Progenitor cell of endocrine pancreas (in vitro differentiated cells): ENCODE measurements around the gene CCDC92. TPM values are rescaled to one million over a fixed set of nuclear protein-coding genes. Genes with fewer than 3 reads are reported as not detected.

Experiments used
- DNase-seq: peaks from one replicate; pipeline ENCODE4 v3.0.0; 2021; ENCODE audit warnings: low spot score; ENCODE audit not compliant: unreplicated experiment
- H3K27ac Mint-ChIP-seq: 2 replicates; pipeline ENCODE4 v1.8.0; 2021; ENCODE audit warnings: mild to moderate bottlenecking, moderate library complexity, mixed read lengths
- H3K27me3 Mint-ChIP-seq: 2 replicates; pipeline ENCODE4 v1.8.0; 2021; ENCODE audit warnings: mixed read lengths
- H3K36me3 Mint-ChIP-seq: 2 replicates; pipeline ENCODE4 v1.8.0; 2022; ENCODE audit warnings: mixed read lengths; ENCODE audit not compliant: insufficient read depth
- H3K4me1 Mint-ChIP-seq: 2 replicates; pipeline ENCODE4 v1.8.0; 2021; ENCODE audit warnings: low read depth, mixed read lengths
- H3K4me3 Mint-ChIP-seq: 2 replicates; pipeline ENCODE4 v1.8.0; 2021; ENCODE audit warnings: low read depth, mild to moderate bottlenecking, moderate library complexity, mixed read lengths
- H3K9me3 Mint-ChIP-seq: 2 replicates; pipeline ENCODE4 v1.8.0; 2021; ENCODE audit warnings: low read depth, mixed read lengths
- CTCF ChIP-seq: fragments of 200-600 bp; sonication (generic); IDR thresholded peaks from one replicate; pipeline ENCODE4 v1.5.0; 2021; ENCODE audit warnings: antibody characterized with exemption, mild to moderate bottlenecking; ENCODE audit not compliant: unreplicated experiment
- total RNA-seq: library from RNA; stranded (reverse); gene quantifications from 2 replicates; pipeline ENCODE4 v1.2.1, GENCODE V29; 2021

Gene CCDC92
- total RNA-seq, 1 donor from 2014 or later = 59.1 TPM

DNA sequence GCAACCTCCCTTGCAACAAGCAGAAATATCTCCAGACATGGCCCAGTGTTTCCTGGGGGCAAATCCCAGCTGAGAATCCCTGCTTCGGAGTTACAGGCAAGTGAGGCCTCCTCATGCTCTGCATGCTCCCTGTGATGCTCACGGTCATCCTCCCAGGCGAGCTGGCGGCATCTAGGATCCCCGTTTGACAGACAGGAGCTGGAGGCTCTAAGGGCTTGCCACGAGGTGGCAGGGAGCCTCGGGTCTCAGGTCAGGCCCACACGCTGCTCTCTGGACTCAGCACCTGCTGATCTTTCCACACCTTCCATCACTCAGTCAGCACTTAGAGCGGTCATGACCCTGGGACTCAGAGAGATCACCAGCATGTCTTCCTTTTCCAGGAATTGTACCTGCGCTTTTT, 79.8 kb downstream of the CCDC92 start:
- no peak for TF ChIP-seq CTCF
- no peaks in the 10 kb centered on the region for H3K4me1 Mint-ChIP-seq
- no peak overlapping the region for H3K27ac Mint-ChIP-seq
- no peaks in the 10 kb centered on the region for H3K9me3 Mint-ChIP-seq
- no peaks in the 10 kb centered on the region for H3K36me3 Mint-ChIP-seq
- no peak overlapping the region for H3K4me3 Mint-ChIP-seq
- peaks cover 33% of the 10 kb centered on the region for H3K27me3 Mint-ChIP-seq
- no peak for DNase-seq

DNA sequence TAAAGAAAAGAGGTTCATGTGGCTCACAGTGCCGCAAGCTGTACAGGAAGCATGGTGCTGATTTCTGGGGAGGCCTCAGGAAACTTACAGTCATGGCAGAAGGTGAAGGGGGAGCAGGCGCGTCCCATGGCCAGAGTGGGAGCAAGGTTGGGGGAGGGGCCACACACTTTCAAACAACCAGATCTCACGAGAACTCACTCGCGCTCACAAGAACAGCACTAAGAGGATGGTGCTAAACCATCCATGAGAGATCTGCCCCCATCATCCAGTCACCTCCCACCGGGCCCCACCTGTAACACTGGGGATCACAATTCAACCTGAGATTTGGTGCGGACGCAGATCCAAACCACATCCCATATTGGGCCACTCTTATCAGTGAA, 80.5 kb downstream of the CCDC92 start:
- no peaks in the 10 kb centered on the region for H3K9me3 Mint-ChIP-seq
- peaks cover 33% of the 10 kb centered on the region for H3K27me3 Mint-ChIP-seq
- H3K4me1 Mint-ChIP-seq = no peaks in the 10 kb centered on the region
- no peak for DNase-seq
- TF ChIP-seq CTCF = no peak
- H3K36me3 Mint-ChIP-seq = no peaks in the 10 kb centered on the region
- no peak overlapping the region for H3K4me3 Mint-ChIP-seq
- no peak overlapping the region for H3K27ac Mint-ChIP-seq

DNA sequence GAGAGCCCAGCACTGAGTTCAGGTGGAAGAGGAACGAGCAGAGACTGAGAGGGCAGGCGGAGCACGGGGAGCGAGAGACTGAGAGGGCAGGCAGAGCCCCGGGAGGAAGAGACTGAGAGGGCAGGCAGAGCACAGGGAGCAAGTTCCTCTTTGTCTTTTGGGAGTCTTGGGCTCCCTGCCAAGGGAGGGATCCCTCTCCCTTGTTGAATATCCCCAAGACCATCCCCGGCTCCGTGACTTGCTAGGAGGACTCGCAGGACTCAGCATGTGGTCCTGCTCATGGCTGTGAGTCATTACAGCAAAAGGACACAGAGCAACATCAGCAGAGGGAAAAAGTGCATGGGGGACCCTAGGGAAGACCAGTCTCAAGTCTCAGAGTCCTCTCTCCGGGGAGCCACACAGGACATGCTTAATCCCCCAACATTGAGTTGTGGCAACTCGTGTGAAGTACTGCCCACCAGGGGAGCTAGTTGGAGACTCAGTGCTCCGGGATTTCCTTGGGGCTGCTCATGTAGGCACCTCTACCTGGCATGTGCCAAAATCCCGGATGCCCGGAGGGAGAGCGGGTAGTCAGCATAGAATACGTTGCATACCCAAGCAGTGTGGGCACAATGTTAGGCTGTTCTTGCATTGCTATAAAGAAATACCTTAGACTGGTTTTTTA, 81.0 kb downstream of the CCDC92 start:
- Mint-ChIP-seq H3K36me3 (no peaks in the 10 kb centered on the region), H3K4me1 (peaks cover 3% of the 10 kb centered on the region), H3K27ac (no peak overlapping the region), H3K27me3 (peaks cover 36% of the 10 kb centered on the region), H3K9me3 (no peaks in the 10 kb centered on the region), H3K4me3 (no peak overlapping the region)
- no peak for TF ChIP-seq CTCF
- DNase-seq = no peak

DNA sequence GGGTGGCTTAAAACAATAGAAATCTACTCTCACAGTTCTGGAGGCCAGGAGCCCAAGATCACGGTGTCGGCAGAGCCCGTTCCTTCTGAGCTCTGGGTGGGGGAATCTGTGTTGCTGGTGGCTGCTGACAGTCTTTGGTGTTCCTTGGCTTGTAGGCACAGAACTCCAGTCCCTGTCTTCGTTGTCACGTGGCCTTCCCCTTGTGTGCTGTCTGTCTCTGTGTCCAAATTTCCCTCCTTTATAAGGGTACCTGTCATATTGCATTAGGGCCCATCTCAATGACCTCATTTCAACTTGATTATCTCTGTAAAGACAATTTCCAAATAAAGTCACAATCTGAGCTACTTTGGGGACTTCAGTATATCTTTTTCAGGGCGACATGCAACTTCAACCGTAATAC, 81.6 kb downstream of the CCDC92 start:
- Mint-ChIP-seq H3K9me3 (no peaks in the 10 kb centered on the region), H3K4me1 (peaks cover 3% of the 10 kb centered on the region), H3K4me3 (no peak overlapping the region), H3K27ac (no peak overlapping the region), H3K27me3 (peaks cover 36% of the 10 kb centered on the region), H3K36me3 (no peaks in the 10 kb centered on the region)
- TF ChIP-seq CTCF = no peak
- no peak for DNase-seq

DNA sequence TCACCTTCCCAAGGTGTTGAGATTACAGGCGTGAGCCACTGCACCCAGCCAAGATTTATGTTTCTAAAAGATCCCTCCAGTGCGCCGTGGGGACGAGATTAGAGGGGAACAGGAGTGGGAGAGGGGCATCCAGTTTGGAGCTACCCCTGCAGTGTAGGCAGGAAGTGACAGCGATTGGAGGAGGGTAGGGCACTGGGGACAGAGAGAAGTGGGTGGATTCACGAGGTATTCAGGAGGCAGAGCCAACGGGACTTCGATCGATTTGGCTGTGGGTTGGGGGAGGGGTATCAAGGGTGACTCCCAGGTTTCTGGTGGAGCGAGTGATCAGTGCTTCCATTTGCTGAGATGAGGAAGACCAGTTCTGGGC, 82.1 kb downstream of the CCDC92 start:
- TF ChIP-seq CTCF = no peak
- DNase-seq = no peak
- H3K36me3 Mint-ChIP-seq = no peaks in the 10 kb centered on the region
- H3K4me1 Mint-ChIP-seq = peaks cover 3% of the 10 kb centered on the region
- H3K27me3 Mint-ChIP-seq = peaks cover 36% of the 10 kb centered on the region
- H3K9me3 Mint-ChIP-seq = no peaks in the 10 kb centered on the region
- no peak overlapping the region for H3K27ac Mint-ChIP-seq
- H3K4me3 Mint-ChIP-seq = no peak overlapping the region
